NCI-H345 treated with DMSO at 0.1 percent for 48 hours (cell line): ENCODE results near the gene MCRIP2.
A peak's percentile ranks its signal among the peaks of the same experiment; 100 is the strongest.

ENCODE experiments used
- DNase-seq: peaks from one replicate; lab custom pipeline; 2025; ENCODE audit not compliant: unreplicated experiment; lab: John Stamatoyannopoulos, UW

MCRIP2 gene

GRCh38 chr16:647173-647902 lies 5.7 kb downstream of the MCRIP2 start:
- no peak for DNase-seq

GRCh38 chr16:648071-648780 lies 6.6 kb downstream of the MCRIP2 start:
- DNase-seq = peak; percentile 26

GRCh38 chr16:648781-649589 lies 7.4 kb downstream of the MCRIP2 start, which contains the start of gene WDR90:
TSS of gene WDR90 (plus strand) at chr16:649365. CDS start at chr16:649417, 52 bp downstream.
- DNase-seq = peak; percentile 85

- no peak for DNase-seq
Observed at GRCh38 chr16:649631-650030, 8.0 kb downstream of the MCRIP2 start.

GRCh38 chr16:651844-652243 lies 10.2 kb downstream of the MCRIP2 start:
- DNase-seq = no peak

GRCh38 chr16:652454-653305 lies 11.1 kb downstream of the MCRIP2 start:
- DNase-seq = no peak

GRCh38 chr16:654034-654433 lies 12.4 kb downstream of the MCRIP2 start:
- DNase-seq = no peak

GRCh38 chr16:657487-657886 lies 15.9 kb downstream of the MCRIP2 start:
- no peak for DNase-seq

GRCh38 chr16:658679-659571 lies 17.3 kb downstream of the MCRIP2 start:
- DNase-seq = no peak

GRCh38 chr16:659618-660017 lies 18.0 kb downstream of the MCRIP2 start:
- DNase-seq = no peak

- no peak for DNase-seq
Observed at GRCh38 chr16:660132-660458, 18.5 kb downstream of the MCRIP2 start.

GRCh38 chr16:660459-661183 lies 19.0 kb downstream of the MCRIP2 start:
- no peak for DNase-seq

- no peak for DNase-seq
Observed at GRCh38 chr16:661184-661821, 19.7 kb downstream of the MCRIP2 start.

GRCh38 chr16:662095-662494 lies 20.5 kb downstream of the MCRIP2 start:
- DNase-seq = no peak

- DNase-seq = no peak
Observed at GRCh38 chr16:662597-662996, 21.0 kb downstream of the MCRIP2 start.

- no peak for DNase-seq
Observed at GRCh38 chr16:666572-666971, 24.9 kb downstream of the MCRIP2 start.

- DNase-seq = no peak
Observed at GRCh38 chr16:667113-667779, 25.6 kb downstream of the MCRIP2 start.
